HG03139 (cell line): ENCODE results near the gene SV2B.
A peak's percentile ranks its signal among the peaks of the same experiment; 100 is the strongest.
"Not testable (repeated sequence)": the region's sequence is repeated elsewhere in the genome, so short reads cannot be mapped to it uniquely, and the experiment has no call there.

ENCODE experiments used
- ATAC-seq: cut with Tn5 transposase; IDR thresholded peaks from one replicate; pipeline ENCODE4 v1.9.1; 2021; ENCODE audit not compliant: unreplicated experiment

SV2B gene

DNA sequence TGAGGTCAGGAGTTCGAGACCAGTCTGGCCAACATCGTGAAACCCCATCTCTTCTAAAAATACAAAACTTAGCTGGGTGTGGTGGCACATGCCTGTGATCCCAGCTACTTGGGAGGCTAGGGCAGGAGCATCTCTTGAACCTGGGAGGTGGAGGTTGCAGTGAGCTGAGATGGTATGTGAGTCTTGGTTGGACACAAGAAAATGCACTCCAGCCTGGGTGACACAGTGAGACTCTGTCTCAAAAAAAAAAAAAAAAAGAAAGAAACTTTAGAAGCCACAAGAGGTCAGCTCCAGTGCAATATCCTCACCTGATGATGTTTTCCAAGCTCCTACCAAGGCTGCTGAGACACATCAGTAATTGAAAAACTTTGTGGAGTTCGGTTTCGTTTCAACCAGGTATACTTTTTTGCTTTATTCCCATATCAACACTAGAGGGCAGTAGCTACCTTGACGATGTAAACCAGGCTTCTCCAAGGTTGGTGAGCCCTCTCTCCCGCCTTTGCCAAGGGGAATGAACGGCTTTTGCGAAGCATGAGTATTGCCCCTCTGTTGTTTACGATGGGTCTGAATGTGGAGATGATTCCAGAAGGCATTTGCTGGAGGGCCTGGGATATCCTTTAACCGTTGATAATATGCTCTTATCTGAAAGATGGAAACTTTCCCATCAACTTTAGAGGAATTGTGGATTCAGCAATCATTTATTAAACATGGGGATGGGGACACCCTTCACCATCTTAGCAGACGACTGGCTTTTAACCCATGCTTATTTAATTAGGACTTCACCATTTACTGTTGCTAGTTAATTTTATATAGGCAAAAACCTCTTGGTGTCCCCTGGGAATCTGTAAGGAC lies 202.8 kb downstream of the SV2B start:
- peak; percentile 68 for ATAC-seq

DNA sequence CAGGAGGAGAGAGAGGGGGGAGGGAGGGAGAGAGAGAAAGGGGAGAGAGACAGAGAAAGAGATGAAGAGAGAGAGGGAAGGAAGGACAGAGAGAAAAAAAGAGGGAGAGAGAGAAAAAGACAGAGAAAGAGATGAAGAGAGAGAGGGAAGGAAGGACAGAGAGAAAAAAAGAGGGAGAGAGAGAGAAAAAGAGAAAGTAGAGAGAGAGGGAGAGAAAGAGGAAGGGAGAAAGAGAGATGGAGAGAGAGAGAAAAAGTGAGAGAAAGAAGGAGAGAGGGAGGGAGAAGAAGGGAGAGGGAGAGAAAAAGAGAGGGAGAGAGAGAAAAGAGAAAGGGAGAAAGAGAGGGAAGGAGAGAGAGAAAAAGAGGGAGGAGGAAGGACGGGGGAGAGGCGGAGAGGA lies 204.2 kb downstream of the SV2B start:
- ATAC-seq, result no peak

DNA sequence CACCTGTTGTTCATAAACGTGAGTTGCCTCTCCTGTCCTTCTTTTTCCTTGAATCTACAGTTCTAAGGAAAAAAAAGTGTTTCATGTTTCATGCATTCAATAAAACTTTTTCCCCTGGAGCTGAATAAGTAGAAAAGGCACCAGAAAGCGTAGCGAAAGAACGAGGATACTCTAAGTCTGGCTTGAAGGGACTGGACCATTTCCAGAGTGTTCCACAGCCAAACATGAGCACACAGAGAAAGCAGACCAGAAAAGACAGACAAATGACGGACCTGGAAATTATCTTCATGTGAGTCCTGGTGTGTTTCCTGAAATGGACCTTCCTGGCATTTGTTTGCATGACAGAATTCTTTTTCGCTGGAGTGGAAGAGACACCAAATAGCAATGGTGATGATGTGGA lies 204.7 kb downstream of the SV2B start:
- ATAC-seq, result no peak

DNA sequence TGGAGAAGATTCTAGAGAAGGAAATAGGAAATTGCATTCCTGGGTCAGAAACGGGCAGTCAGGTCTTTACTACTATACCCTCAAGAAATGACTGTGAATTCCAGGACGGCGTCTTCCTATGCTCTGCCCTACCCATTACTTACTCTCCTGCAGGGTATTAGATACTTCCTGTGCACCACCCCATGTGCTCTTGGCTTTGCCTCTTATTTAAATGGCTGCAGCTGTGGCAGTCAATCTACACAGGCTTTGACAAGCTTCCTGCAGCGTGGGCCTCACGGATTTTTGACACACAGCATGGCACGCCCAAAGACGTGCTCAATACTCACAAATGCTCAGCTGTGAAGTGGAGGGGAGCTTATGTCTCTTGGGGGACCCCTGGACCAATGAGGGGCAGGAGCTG lies 206.1 kb downstream of the SV2B start:
- ATAC-seq, result no peak

DNA sequence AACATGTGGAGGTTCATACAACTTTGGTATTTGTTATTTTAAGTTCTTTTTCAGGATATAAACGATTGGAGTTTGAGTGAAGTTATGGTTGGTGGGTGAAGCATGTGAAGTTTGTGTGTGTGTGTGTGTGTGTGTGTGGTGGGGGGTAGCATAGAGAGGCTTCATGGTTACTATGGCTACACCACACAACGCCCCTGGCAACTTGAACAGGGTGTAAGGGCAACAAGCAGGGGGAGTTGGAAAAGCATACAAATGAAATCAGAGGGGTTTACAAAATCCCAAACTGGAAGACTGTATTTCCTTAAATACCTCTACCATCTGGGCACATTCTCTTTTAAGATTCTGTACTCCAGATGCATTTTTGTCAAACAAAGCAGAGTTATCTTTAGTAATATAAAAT lies 207.5 kb downstream of the SV2B start:
- no peak for ATAC-seq

DNA sequence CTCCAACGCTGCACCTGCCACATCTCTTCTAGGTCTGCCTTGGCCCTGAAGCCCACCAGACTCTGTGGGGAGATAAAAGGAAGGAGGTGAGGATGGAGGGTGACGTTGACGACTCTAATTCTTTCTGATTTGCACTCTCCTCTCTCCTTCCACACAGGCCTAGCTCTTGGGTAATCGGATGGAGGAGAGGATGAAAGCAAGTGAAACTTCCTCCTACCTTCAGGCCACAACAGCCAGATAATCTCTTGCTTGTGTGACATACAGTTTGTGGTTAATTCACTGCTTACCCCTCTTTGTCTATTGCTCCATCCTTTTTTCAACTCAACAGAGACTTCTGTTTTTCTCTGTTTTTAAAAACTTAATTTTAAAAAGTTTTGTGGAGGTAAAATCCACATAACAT lies 208.1 kb downstream of the SV2B start:
- ATAC-seq, result no peak

DNA sequence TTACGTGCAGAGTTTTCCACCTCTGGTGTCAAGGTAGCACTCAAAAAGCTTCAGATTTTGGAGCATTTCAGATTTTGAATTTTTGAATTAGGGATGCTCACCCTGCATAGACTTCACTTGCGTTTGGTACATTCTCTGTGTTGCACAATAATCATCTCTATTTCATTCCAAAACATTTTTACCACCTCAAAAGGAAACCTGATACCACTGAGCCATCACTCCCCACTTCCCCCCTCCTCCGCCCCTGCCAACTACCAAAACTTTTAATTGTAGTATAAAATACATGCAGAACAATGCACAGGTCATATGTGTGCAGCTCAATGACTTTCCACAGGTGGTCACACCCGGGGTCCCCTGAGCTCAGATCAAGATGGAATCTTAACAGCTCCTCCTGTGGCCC lies 208.8 kb downstream of the SV2B start:
- no peak for ATAC-seq

DNA sequence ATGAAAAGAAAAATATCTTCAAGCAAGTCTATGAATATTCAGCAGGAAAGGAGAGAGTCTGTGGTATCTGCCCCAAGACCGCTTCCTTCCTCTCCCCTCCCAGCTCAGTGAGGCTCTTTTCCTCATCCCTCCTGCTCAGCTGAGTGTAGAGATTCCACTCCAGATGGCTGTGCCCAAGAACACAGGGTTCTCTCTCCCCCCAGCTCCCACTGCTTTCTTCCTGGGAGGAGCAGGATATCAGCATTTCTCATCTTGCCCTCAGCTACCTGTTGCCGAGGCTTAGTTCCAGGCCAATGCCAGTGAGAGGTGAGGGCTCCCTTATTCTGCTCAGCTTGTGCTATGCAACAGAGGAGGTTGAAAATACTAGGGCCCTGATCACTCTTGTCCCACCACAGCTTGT lies 211.9 kb downstream of the SV2B start:
- no peak for ATAC-seq

DNA sequence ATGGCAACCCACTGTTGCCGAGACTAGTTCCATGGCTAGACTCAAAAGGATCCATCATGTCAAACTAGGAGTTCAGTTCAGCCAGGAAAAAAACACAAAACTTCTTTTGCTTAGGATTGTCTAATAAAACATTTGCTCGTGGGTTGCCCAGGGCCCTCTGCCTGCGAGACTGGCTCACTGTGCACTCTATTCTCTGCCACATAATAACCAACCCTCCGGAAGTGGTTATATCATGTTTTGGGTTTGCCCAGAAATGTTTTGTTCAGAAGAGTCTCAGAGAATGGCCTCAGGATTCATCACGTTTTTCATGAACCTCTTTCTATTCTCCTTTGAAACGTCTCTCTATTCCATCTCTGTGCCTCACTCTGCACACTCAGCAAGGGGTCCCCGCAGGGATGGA lies 216.1 kb downstream of the SV2B start:
- ATAC-seq, result no peak

DNA sequence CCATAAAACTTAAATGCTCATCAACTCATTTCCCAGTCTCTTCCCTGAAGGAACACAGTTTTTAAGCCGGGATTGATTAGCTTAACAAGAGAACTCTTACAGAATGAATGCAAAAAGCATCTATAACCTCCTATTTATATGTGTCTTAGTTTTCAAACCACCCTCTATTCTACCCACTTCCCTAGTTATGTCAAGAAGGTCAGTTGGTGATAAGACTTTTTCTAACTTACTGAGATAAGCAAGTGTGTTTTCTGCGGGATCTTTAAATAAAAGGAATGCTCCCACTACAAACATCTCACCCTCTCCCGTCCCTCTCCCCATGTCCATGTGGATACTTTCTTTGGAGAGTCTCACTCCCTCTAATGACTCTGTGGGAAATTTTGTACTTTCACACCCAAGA lies 218.5 kb downstream of the SV2B start:
- no peak for ATAC-seq

DNA sequence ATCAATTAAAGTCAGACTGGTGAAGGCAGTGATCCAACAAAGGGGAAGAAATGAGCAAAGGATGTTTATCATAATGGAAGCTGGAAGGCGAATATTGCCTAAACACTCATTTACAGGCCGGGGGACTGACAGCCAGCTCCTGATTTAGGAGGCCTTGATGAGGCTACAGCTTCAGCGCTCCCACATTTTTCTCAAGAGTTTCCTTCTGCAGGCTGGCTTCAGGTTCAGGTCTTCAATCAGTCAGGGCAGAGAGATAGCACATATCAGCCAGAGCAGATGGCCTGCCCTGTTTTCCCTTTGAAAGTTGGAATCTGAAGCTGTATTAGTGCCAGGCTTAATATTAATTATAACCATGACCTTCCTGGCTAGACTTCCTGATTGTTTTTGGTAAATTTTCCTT lies 218.9 kb downstream of the SV2B start:
- no peak for ATAC-seq

DNA sequence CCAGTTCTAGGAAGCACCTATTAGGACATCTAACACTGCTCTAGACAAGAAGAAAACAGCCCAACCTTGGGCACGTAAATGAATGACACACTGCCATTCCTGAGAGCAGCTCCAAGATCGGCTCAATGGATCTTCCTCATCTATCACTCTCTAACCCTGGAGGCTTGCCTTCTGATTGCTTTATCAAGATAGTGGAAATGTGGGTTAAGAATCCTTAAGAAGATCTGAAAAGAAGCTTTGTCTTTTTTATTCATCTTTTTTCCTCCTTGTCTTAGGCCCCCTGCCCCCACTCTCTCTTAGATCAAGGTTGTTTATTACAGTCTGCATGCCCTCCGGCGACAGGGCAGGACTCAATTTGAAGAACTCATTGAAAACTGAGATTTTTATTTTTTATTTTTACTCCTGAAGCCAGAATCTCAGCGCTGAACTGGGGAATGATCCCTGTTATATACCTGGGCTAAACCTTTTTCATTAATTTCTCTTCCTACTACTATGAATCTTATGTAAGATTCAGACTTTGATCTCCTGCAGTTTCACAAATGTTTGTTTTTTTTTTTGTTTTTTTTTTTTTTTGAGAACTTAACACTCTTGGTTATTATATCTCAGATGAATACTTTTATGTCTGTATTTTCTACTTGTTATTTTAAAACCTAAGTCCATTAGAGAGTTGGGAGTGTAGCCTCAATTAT lies 219.5 kb downstream of the SV2B start:
- ATAC-seq, result no peak

DNA sequence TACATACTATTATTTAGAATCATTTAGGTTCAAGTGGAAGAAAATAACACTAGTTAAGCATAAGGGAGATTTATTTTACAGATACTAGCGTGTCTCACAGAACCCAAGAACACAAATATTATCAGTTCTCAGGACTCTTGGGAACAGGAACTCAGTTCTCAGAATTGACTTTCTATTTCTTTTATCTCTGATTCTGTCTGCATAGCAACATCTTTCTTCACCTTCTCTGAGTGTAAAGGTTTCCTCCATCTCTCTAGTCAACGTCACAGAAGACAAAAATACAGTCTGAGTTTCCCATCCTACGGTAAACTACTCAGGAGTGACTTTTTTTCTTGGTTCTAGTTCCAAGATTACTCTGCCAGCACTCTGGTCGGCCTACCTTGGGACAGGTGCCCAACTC lies 220.0 kb downstream of the SV2B start:
- no peak for ATAC-seq

DNA sequence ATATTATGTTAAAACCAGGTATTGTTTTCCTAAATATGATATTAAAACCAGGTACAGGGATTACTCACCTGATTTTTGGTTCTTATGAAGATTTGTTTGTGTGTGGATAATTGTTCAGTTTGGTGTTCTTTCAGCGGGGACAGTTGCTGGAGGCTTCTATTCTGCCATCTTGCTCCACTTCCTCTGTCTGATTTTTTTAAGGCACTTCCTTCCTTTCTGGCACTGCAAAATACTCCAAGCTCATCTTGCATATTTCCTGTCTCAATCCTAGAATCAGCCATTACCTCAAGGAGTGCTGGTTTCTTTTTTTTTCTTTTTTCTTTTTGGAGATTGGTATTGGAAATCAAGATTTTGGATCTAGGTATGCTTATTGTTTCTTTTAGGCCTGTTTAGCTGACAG lies 229.9 kb downstream of the SV2B start:
- no peak for ATAC-seq

DNA sequence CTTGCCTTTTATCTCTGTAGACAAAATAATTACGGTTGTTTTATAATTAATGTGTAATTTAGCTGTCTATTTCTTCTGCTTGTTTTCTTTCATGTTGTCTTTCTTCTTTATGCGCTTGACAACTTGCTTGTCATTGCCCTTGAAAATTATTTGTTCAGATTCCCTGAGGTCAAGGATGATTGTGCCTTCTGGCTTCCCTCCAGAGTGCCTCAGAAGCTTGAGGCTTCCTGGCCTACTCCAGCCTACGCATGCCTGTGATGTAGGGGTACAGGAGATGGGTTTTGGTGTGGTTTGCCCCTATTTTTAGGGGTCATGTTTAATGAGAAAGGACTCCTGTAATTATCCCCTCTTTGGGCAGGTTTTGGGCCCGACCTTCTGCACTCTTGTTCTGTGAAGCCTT lies 231.5 kb downstream of the SV2B start:
- ATAC-seq, result no peak

DNA sequence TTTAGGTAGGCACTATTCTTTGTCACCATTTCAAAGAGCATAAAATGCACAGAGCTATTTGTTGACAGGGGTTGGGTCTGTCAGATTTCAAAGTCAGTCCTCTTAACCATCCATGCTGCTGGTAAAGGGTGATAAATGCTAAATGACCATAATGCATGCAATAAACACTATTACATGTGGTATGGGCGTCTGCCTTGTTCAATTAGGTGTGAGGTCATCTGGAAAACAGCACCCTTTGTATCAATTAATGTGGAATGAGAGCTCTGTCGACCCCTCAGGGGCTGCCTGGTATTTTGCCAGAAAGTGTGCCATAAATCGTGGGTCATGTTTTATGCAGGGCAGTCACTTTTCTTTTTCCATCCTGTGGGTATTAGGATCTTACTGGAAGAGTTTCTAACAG lies 235.6 kb downstream of the SV2B start:
- no peak for ATAC-seq

DNA sequence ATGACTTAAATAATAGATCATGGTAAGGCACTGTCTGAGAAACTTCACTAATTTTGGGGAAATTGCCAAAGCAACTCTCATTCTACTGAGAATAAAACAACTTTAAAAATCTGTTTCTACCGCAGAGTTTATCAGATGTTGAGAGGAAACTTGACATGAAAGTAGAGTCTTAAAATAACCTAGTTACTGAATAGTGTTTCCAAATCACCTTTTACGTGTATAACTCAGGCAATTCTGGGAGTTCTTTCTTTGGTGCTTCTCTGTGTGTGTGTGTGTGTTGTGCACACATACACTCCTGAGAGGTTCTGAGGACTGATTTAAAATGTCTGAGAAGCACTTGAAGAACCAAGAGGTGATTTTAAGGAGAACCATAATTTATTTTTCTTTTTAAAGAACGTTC lies 236.6 kb downstream of the SV2B start:
- ATAC-seq, result no peak

DNA sequence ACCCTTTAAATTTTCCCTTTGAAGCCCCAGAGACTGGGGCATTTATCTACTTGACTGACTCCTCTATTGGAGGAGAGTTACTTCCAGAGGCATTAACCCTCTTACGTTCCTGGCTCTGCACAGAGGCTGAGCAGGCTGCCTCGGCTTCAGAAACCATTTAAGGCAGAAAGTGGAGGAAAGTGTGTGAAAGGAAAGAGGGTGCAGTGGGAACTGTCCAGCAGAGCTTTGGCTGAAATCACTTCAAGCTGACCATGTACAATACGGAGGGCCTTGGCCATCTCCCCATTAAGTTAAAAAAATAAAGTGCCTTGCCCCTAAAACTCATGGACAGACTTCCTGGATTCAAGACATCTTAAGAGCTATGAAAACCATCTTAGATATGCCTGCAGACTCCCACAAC lies 238.7 kb downstream of the SV2B start:
- ATAC-seq, result no peak

DNA sequence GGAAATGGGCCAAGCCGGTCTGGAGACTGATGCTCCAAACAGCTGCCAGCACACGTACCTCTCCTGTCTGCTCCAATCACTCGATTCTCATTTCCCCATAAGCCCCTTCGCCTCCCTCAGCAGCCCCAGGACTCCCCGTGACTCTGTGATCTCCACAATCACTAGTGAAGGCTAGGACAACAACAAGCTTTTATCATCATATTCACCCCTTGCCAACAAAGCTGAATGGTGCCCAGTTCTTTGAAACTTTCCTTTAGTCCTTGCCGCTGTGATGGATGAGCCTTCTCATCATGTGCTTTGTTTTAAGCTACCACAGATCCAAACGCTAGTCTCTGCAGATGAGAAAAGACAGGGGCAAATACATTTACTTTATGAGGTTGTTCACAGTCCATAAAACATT lies 242.0 kb downstream of the SV2B start:
- no peak for ATAC-seq

DNA sequence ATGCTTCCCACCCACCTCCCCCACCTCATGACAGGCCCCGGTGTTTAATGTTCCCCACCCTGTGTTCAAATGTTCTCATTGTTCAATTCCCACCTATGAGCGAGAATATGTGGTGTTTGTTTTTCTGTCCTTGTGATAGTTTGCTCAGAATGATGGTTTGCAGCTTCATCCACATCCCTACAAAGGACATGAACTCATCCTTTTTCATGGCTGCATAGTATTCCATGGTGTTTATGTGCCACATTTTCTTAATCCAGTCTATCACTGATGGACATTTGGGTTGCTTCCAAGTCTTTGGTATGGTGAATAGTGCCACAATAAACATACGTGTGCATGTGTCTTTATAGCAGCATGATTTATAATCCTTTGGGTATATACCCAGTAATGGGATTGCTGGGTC lies 244.9 kb downstream of the SV2B start:
- ATAC-seq, result not testable (repeated sequence)

DNA sequence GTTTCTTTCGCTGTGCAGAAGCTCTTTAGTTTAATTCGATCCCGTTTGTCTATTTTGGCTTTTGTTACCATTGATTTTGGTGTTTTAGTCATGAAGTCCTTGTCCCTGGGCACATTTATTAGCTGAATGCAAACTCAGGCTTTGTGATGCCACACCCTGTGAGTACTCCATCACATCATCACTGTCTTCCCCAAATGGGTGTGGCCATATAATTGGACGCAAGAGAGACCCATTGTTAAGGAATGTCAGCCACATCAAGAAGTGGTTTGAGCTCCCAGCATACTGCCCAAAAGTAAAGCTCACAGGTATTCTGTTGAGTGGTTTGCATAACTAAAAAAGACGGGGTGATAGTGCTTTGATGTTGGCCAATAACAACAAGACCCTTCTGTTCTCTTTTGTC lies 245.7 kb downstream of the SV2B start:
- ATAC-seq, result no peak

DNA sequence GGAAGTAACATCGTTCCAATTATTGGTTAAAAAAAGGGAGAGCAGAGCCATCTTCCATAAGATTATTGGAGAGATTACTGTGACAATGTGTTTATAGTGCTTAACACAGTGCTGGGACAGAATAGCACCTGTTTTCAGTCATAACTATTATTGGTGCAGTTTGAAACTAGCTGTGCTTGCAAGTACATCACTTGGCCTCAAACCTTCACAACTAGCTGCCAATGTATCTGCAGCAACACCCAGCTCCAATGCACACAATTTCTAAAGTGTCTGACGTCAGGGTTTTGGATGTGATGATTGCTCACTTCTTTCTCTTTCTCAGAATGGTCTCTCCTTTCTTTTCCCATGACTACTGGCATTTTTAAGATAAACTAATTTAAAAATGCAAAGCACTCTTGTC lies 246.2 kb downstream of the SV2B start:
- ATAC-seq, result no peak
